ENCODE results near the gene ARMC8.

The ARMC8 gene

DNA sequence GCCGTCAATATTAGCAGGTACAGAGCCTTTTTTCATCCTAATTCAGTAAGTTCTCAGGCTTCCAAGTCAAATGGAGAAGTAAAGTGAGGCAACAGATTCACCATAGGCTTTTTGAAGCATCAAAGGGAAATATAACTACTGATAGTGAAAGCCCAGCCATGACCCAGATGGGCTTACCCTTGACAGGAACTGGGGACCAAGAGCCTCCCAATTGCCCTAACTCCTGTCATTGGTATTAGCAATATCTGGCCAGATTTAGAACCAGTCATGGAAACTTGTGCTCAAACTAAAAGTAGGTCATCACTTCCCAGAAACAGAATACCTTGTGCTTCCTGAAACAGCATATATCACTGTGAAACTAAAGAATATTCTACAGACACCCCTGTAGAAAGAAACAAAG is 109.5 kb downstream of the ARMC8 start:
- H3K4me3 ChIP-seq (ENCODE audit: low read depth, low read length), result no peak overlapping the region
- TF ChIP-seq, protein P1, sequence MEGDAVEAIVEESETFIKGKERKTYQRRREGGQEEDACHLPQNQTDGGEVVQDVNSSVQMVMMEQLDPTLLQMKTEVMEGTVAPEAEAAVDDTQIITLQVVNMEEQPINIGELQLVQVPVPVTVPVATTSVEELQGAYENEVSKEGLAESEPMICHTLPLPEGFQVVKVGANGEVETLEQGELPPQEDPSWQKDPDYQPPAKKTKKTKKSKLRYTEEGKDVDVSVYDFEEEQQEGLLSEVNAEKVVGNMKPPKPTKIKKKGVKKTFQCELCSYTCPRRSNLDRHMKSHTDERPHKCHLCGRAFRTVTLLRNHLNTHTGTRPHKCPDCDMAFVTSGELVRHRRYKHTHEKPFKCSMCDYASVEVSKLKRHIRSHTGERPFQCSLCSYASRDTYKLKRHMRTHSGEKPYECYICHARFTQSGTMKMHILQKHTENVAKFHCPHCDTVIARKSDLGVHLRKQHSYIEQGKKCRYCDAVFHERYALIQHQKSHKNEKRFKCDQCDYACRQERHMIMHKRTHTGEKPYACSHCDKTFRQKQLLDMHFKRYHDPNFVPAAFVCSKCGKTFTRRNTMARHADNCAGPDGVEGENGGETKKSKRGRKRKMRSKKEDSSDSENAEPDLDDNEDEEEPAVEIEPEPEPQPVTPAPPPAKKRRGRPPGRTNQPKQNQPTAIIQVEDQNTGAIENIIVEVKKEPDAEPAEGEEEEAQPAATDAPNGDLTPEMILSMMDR (IDR thresholded peaks at IDR 0.05; ENCODE audit: low read depth, low read length, missing control alignments), result no peak
- DNase-seq (ENCODE audit: low read depth), result no peak

DNA sequence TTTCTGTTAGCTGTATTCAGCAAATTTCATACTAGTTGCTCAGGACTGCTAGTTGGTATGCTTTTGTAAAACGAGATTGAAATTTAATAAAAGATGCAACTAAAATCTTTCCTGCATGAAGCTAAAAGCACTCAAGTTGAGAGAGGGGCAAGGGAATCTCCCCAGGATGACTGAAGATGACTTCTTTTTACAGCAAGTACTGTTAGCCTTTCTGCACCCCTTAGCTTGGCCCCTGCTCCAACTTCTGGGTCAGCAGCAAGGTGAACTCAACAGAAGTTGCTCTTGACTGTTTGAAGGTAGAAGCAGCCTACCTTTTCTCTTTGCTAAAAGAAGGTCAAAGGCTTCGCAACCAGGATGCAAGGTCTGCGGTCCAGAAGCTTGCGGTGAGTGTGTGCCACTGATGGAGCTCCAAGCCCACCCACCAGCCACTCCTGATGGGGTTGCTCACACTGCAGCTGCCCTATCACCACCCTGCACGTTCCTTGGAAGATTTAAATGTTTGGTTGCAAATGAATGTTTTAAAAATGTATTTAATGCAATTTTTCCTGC is 110.0 kb downstream of the ARMC8 start:
- no peak overlapping the region for H3K4me3 ChIP-seq (ENCODE audit: low read depth, low read length)
- TF ChIP-seq, protein P1 (IDR thresholded peaks at IDR 0.05; ENCODE audit: low read depth, low read length, missing control alignments), result no peak
- DNase-seq (ENCODE audit: low read depth), result no peak

DNA sequence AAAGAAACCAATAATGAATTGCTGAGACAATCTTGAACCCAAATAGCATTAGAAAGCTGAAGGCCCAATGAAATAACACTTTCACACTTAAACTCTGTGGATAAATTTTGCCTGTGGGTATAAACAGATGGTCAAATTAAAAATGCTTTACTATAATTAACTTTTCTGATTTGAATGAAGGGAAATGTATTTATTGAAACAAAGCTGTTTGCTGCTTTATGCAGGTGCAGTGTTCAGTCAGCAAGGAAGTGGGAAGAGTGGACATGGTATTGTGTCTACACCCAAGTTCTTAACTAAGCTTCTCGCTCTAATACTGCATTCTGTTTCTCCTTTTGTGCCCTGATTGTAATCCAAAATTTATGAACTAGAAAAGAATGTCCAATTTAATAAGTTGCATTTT is 110.8 kb downstream of the ARMC8 start:
- no peak overlapping the region for H3K4me3 ChIP-seq (ENCODE audit: low read depth, low read length)
- no peak for DNase-seq (ENCODE audit: low read depth)
- TF ChIP-seq, protein P1 (IDR thresholded peaks at IDR 0.05; ENCODE audit: low read depth, low read length, missing control alignments), result no peak

DNA sequence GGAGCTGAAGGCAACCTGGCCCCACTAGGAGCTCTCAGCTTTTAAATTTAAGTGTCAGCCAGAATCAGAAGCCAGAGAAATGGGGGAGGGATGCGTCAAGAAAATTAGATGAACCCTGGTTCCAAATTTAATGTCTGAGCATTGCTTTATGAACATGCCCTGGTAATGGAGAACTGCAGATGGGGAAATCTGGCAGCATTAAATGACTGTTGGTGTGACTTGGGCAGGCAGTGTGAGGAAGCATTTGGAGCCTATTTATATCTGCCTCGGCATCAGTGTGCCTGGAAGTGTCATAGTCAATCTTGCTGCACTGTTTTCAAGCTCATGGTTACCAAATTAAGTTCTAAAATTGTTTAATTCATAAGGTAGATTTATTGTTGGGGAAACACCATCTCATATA is 113.5 kb downstream of the ARMC8 start:
- TF ChIP-seq, protein P1 (IDR thresholded peaks at IDR 0.05; ENCODE audit: low read depth, low read length, missing control alignments), result no peak

DNA sequence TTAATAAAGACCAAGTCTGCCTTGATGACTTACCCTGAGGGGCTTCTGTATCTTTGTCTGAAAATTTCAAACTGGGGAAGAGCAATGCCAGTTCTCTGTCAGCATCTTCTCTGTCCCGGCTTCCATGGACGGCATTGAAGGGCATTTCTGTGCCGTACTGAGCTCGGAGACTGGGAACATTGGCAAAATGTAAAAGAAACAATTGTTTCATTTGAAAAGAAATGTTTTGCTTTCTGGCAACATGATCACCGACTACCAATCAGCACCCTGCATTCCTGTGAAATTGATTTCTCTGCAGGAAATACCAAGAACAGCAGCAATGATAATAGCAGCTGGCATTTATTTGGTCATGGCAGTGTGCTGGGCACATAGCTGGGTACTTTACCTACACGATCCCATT is 116.4 kb downstream of the ARMC8 start:
- no peak overlapping the region for H3K4me3 ChIP-seq (ENCODE audit: low read depth, low read length)

More for the DNA sequence above, 113.5 kb downstream of the ARMC8 start:
- no peak overlapping the region for H3K4me3 ChIP-seq (ENCODE audit: low read depth, low read length)
- no peak for DNase-seq (ENCODE audit: low read depth)

DNA sequence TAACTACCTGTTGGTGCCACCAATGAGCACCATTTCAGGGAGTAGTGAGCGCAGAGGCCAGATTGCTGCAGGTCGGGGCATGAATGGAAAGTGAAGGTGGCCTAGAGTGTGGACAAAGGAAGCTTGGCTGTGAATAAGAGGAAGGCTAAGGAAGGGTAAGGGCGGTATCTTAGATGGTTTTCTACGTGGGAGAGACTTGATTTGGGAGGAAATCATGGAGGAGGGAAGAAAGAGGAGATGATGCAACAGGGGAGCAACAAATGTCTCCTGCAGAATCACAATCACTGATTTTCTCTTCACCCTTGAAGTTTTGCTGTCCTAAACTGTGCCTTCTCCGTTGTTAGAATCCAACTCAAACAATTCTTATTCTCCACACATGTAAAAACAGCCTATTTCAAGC is 120.8 kb downstream of the ARMC8 start:
- no peak overlapping the region for H3K4me3 ChIP-seq (ENCODE audit: low read depth, low read length)
- DNase-seq (ENCODE audit: low read depth), result no peak
- TF ChIP-seq, protein P1 (IDR thresholded peaks at IDR 0.05; ENCODE audit: low read depth, low read length, missing control alignments), result no peak

More for the DNA sequence above, 116.4 kb downstream of the ARMC8 start:
- TF ChIP-seq, protein P1 (IDR thresholded peaks at IDR 0.05; ENCODE audit: low read depth, low read length, missing control alignments), result no peak
- DNase-seq (ENCODE audit: low read depth), result no peak

DNA sequence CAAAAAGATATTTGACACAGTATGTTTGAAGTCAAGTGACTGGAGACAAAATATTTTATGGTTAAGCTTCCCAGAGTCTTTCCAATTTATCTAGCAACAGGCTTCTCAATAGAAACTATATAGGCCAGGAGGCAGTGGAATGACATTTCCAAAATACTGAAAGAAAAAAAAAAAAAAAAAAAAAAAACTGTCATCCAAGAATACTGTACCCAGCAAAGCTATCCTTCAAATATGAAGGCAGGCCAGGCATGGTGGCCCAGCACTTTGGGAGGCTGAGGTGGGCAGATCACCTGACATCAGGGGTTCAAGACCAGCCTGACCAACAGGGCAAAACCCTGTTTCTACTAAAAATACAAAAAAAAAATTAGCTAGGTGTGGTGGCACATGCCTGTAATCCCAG is 121.7 kb downstream of the ARMC8 start:
- no peak for DNase-seq (ENCODE audit: low read depth)
- H3K4me3 ChIP-seq (ENCODE audit: low read depth, low read length), result no peak overlapping the region
- TF ChIP-seq, protein P1 (IDR thresholded peaks at IDR 0.05; ENCODE audit: low read depth, low read length, missing control alignments), result no peak

Data from GM12864 (cell line).